ENCODE data around the gene ZNF182. TPM values are rescaled to one million over a fixed set of nuclear protein-coding genes. Genes with fewer than 3 reads are reported as not detected.

The ZNF182 gene
- 1 to 10 TPM; 5.3 to 5.4 TPM for total RNA-seq

DNA sequence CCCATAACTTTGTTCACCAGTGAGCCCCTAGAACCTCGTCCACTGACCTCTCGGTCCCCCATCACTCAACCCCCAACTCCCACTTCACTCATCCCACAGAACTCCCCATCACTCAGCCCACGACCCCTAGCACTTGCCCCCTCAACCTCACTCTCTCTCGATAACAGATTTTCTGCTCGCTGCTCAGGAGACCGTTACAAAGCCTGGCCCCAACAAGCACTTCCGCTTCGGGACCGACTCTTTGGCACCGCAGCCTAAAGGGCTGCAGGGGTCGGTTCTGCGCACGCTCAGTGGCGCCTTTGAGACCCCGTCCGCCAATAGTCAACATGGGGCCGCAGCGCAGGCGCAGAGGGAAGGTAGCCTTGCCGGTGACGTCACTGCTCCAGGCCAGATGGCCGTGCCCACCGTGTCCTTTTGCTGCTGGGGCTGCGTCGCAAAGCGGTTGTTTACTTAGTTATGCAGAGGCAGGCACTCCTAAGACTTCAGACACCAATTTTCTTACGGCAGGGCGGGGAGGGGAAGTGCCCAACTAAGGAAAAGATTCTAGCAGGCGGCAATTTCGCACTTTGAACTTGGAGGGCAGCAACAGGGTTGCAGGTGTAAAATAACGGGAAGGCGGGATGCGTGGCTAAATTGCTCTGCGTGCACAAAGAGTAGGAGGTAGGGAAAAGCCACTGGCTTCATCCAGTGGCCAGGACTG lies at the start of gene ZNF182:
TSS of gene ZNF182 (minus strand) at position 232 of the 700 bp plus-strand sequence. CDS start 1,380 bp downstream, outside the sequence.
- H3K4me3 ChIP-seq = peak within 1 kb of the TSS; percentile 21 to 41
- intact Hi-C loops (cut with DNase I) = no loop called here
- DNase-seq (peak; percentile 94 to 97 (median 96)), ATAC-seq (peak; percentile 99)
- H3K36me3 ChIP-seq (replicated peaks in 1 of 2; ENCODE audit: insufficient read depth in 1 of 2, low read depth in 2 of 2) = no peaks in the 10 kb centered on the region
- TF ChIP-seq POLR2A (IDR thresholded peaks at IDR 0.05) = peak; percentile 29 to 77 (median 71)
- no peak for TF ChIP-seq CTCF (IDR thresholded peaks at IDR 0.05)
- peak within 1 kb of the TSS; percentile 58 to 77 (median 67) for H3K27ac ChIP-seq
- WGBS, 2 donors = 0% methylated on average over 6 to 24 of the region's 34 CpGs
- H3K4me1 ChIP-seq = peaks cover 11% of the 10 kb centered on the region
- H3K27me3 ChIP-seq = no peaks in the 10 kb centered on the region
- no peaks in the 10 kb centered on the region for H3K9me3 ChIP-seq

DNA sequence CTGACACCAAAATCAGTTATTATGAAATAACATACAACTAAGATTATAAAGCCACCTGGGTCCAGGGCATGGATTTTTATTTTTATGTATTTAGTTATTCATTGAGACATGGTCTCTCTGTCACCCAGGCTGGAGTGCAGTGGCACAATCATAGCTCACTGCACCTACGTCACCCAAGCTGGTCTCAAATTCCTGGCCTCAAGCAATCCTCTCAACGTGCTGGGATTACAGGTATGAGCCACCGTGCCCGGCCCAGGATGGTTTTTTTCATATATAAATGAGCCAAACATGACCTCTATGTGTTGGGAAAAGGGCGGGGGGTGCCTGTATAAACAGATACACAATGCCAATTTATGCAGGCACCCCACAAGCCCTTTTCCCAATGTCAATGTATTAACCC lies 43.1 kb upstream of the ZNF182 start:
- DNase-seq (no peak), ATAC-seq (no peak)
- H3K27ac ChIP-seq = no peak overlapping the region
- no peaks in the 10 kb centered on the region for H3K27me3 ChIP-seq
- TF ChIP-seq CTCF (IDR thresholded peaks at IDR 0.05) = no peak
- no peak for TF ChIP-seq POLR2A (IDR thresholded peaks at IDR 0.05)
- H3K4me1 ChIP-seq = no peaks in the 10 kb centered on the region
- H3K9me3 ChIP-seq = no peaks in the 10 kb centered on the region
- H3K36me3 ChIP-seq (replicated peaks in 1 of 2; ENCODE audit: insufficient read depth in 1 of 2, low read depth in 2 of 2) = no peaks in the 10 kb centered on the region
- H3K4me3 ChIP-seq = no peak overlapping the region
- 95 to 100% methylated on average over 4 to 5 of the region's 5 CpGs for WGBS, 2 donors
- intact Hi-C loops (cut with DNase I) = no loop called here

GRCh38 chrX:48045410-48046311 lies 41.9 kb upstream of the ZNF182 start:
- ATAC-seq (peak; percentile 38), DNase-seq (peak in 2 of 4 donors; percentile 24 to 26)
- H3K27me3 ChIP-seq = no peaks in the 10 kb centered on the region
- no peak for TF ChIP-seq CTCF (IDR thresholded peaks at IDR 0.05)
- no peak for TF ChIP-seq POLR2A (IDR thresholded peaks at IDR 0.05)
- no peaks in the 10 kb centered on the region for H3K9me3 ChIP-seq
- no peak overlapping the region for H3K4me3 ChIP-seq
- H3K36me3 ChIP-seq (replicated peaks in 1 of 2; ENCODE audit: insufficient read depth in 1 of 2, low read depth in 2 of 2) = no peaks in the 10 kb centered on the region
- intact Hi-C loops (cut with DNase I) = no loop called here
- 60 to 66% methylated on average over 7 to 8 of the region's 8 CpGs for WGBS, 2 donors
- no peak overlapping the region for H3K27ac ChIP-seq
- no peaks in the 10 kb centered on the region for H3K4me1 ChIP-seq

DNA sequence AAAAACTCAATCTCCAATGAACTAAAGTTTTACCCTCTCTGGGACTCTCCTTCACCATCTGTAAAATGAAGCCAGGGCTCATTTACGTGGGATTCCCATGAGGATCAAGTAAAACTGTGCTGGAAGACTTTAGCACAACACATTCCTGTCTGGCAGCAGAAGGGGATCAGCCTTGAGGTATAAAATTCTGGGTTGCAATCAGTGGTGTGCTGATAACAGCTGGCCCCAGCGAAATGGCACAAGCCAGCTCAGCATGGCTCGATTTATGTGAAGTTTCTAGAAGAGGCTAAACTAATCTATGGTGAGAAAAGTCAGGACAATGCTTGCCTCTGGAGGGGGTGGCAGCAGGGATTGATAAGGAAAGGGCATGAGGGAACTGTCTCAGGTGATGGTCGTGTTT lies 39.3 kb upstream of the ZNF182 start:
- no peak overlapping the region for H3K4me3 ChIP-seq
- TF ChIP-seq POLR2A (IDR thresholded peaks at IDR 0.05) (no peak), CTCF (IDR thresholded peaks at IDR 0.05) (no peak)
- 57 to 64% methylated on average over 4 of the region's 4 CpGs for WGBS, 2 donors
- intact Hi-C loops (cut with DNase I) = no loop called here
- H3K9me3 ChIP-seq = no peaks in the 10 kb centered on the region
- H3K4me1 ChIP-seq = no peaks in the 10 kb centered on the region
- DNase-seq (no peak), ATAC-seq (no peak)
- no peak overlapping the region for H3K27ac ChIP-seq
- no peaks in the 10 kb centered on the region for H3K36me3 ChIP-seq (replicated peaks in 1 of 2; ENCODE audit: insufficient read depth in 1 of 2, low read depth in 2 of 2)
- H3K27me3 ChIP-seq = no peaks in the 10 kb centered on the region
